ENCODE measurements around the gene MICOS13. TPM values are rescaled to one million over a fixed set of nuclear protein-coding genes. Genes with fewer than 3 reads are reported as not detected.

MICOS13 gene
- total and polyA plus RNA-seq, 10 of the 15 experiments (the other 5 are each of a cell fraction or from before 2014, with no cell fraction given) = 9.4 to 211 (median 51.3) TPM

DNA sequence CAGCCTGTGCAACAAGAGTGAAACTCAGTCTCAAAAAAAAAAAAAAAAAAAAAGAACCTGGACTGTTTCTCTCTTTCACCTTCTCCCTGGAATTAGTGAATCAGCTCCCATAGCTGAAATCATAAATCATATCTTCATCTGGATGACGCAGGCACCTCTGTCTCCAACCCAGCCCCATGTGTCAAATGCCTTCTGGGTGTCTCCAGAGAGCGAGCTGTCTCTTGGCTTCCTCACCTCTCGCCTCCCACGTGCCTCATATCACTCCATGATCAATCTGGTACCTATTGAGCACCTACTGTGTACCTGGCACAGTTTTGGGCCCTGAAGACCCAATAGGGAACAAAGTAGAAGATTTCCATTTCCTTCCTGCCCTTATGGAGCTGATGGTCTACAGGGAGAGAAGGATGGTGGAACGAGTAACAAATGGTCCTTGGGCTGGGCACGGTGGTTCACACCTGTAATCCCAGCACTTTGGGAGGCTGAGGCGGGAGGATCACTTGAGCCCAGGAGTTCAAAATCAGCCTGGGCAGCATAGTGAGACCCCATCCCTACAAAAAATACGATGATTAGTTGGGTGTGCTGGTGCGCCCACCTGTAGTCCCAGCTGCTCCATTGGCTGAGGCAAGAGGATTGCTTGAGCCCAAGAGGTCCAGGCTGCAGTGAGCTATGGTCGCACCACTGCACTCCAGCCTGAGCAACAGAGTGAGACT lies 3.0 kb upstream of the MICOS13 start:
- Histone ChIP-seq H3K79me2 (ENCODE audit: control insufficient read depth, insufficient read depth, low read length) (peaks cover 12% of the 10 kb centered on the region), H3K4me2 (ENCODE audit: control insufficient read depth, insufficient read depth) (no peak overlapping the region), H3K9ac (ENCODE audit: control insufficient read depth, insufficient read depth, low read length) (no peak overlapping the region), H4K20me1 (ENCODE audit: control insufficient read depth, insufficient read depth) (no peaks in the 10 kb centered on the region), H3K27ac (ENCODE audit: control insufficient read depth, insufficient read depth) (no peak overlapping the region), H3K27me3 (replicated peaks in 1 of 2; ENCODE audit: control insufficient read depth in 2 of 2, insufficient read depth in 2 of 2, low read length in 1 of 2) (no peaks in the 10 kb centered on the region), H3K9me3 (replicated peaks; ENCODE audit: control insufficient read depth, insufficient read depth, low read length) (no peaks in the 10 kb centered on the region; the same call in 2 of the 3 replicates), H3K4me3 (no peak overlapping the region), H3K4me1 (ENCODE audit: control insufficient read depth, insufficient read depth, low read length) (peaks cover 5% of the 10 kb centered on the region; the same call in 1 of the 2 replicates), H3K36me3 (ENCODE audit: control insufficient read depth in 2 of 2, insufficient read depth in 2 of 2, low read length in 1 of 2) (no peaks in the 10 kb centered on the region; a peak in 1 of 4 replicates), H2AFZ (ENCODE audit: control insufficient read depth, low read depth, low read length) (no peak overlapping the region)
- intact Hi-C loops (cut with micrococcal nuclease; ENCODE audit: unreplicated experiment) = no loop called here
- BruUV-seq (replicated peaks) = no TSS peak
- RAD21 ChIA-PET (ENCODE audit: unreplicated experiment) = no interaction called here
- SMC1A ChIA-PET (ENCODE audit: uncharacterized antibody, unreplicated experiment) = no interaction called here
- POLR2A ChIA-PET = interaction anchor here (0.6 kb wide), 1 partner anchor 36 kb away, joined by 4 read pairs; no protein-coding TSS in a partner anchor
- WGBS (ENCODE audit: insufficient coverage, insufficient replicate concordance, low lambda C conversion rate, missing lambda C conversion rate) = 68% methylated on average over 10 of the region's 10 CpGs
- CTCF ChIA-PET = no interaction called here
- no peak for DNase-seq (ENCODE audit: low read depth, low spot score)
- in situ Hi-C loops (cut with MboI) = loop anchor here (10.0 kb wide), 1 partner anchor 1439 kb away; the partner anchor contains the start of gene YJU2
- TF ChIP-seq HDAC6 (IDR thresholded peaks at IDR 0.05; ENCODE audit: unreplicated experiment) (no peak), RB1 (IDR thresholded peaks at IDR 0.05; ENCODE audit: borderline replicate concordance) (no peak), WRNIP1 (IDR thresholded peaks at IDR 0.05; ENCODE audit: borderline replicate concordance, low read depth, low read length) (no peak), POLR2AphosphoS5 (IDR thresholded peaks at IDR 0.05; ENCODE audit: low read length) (no peak), EZH2 (IDR thresholded peaks at IDR 0.05; ENCODE audit: borderline replicate concordance, control insufficient read depth, low read depth, low read length) (no peak), SRF (IDR thresholded peaks at IDR 0.05; ENCODE audit: low read depth in 2 of 2, low read length in 2 of 2) (no peak), TAF1 (IDR thresholded peaks at IDR 0.05; ENCODE audit: borderline replicate concordance, low read depth, low read length) (no peak), BCL3 (IDR thresholded peaks at IDR 0.05; ENCODE audit: borderline replicate concordance, insufficient read depth, low read depth, low read length, poor library complexity, severe bottlenecking) (no peak), PRDM15 (CRISPR knock-in tag; IDR thresholded peaks at IDR 0.05) (no peak), CREM (IDR thresholded peaks at IDR 0.05; ENCODE audit: low read depth) (no peak), ZNF207 (IDR thresholded peaks at IDR 0.05; ENCODE audit: borderline replicate concordance) (no peak), RBBP5 (conservative IDR thresholded peaks at IDR 0.05) (no peak), EP300 (IDR thresholded peaks at IDR 0.05; ENCODE audit: borderline replicate concordance in 1 of 2, control insufficient read depth in 1 of 2, low read depth in 2 of 2, low read length in 2 of 2) (no peak), STAT3 (IDR thresholded peaks at IDR 0.05; ENCODE audit: low read depth, low read length) (no peak)
- TF ChIP-seq, protein P1, sequence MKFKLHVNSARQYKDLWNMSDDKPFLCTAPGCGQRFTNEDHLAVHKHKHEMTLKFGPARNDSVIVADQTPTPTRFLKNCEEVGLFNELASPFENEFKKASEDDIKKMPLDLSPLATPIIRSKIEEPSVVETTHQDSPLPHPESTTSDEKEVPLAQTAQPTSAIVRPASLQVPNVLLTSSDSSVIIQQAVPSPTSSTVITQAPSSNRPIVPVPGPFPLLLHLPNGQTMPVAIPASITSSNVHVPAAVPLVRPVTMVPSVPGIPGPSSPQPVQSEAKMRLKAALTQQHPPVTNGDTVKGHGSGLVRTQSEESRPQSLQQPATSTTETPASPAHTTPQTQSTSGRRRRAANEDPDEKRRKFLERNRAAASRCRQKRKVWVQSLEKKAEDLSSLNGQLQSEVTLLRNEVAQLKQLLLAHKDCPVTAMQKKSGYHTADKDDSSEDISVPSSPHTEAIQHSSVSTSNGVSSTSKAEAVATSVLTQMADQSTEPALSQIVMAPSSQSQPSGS (IDR thresholded peaks at IDR 0.05; ENCODE audit: low read length) = no peak
- no peak for ATAC-seq
- FAIRE-seq = no peak

Measured in GM12878 (cell line).